Activated CD4-positive, alpha-beta T cell treated with anti-CD3 and anti-CD28 coated beads, Interleukin-2, amount 10 ng/mL, durations not matched to agents 7 days and 5 days (primary cell): ENCODE measurements around the gene IAH1. TPM values are rescaled to one million over a fixed set of nuclear protein-coding genes. Genes with fewer than 3 reads are reported as not detected.

Source experiments
- CTCF ChIA-PET: fragments of 350-600 bp; sonication (Branson Sonifier 250); formaldehyde crosslinking; loops from one replicate; lab custom pipeline; 2021; ENCODE audit warnings: antibody characterized with exemption; lab: Charles Lee
- POLR2A ChIA-PET: fragments of 350-600 bp; sonication (Branson Sonifier 250); formaldehyde crosslinking; loops from one replicate; lab custom pipeline; 2021; ENCODE audit warnings: antibody characterized with exemption; lab: Charles Lee
- DNase-seq: peaks from one replicate; pipeline ENCODE4 v3.0.0-alpha.2; 2020
- H3K27ac Mint-ChIP-seq: one replicate; pipeline ENCODE4 v1.8.0; 2021; ENCODE audit warnings: mild to moderate bottlenecking, moderate library complexity, mixed read lengths
- H3K27me3 Mint-ChIP-seq: one replicate; pipeline ENCODE4 v1.8.0; 2021; ENCODE audit warnings: mixed read lengths
- H3K36me3 Mint-ChIP-seq: one replicate; pipeline ENCODE4 v1.8.0; 2021; ENCODE audit warnings: low read depth, mixed read lengths
- H3K4me1 Mint-ChIP-seq: one replicate; pipeline ENCODE4 v1.8.0; 2021; ENCODE audit warnings: mixed read lengths
- H3K4me3 Mint-ChIP-seq: one replicate; pipeline ENCODE4 v1.8.0; 2021; ENCODE audit warnings: mild to moderate bottlenecking, moderate library complexity, mixed read lengths
- H3K9me3 Mint-ChIP-seq: one replicate; pipeline ENCODE4 v1.8.0; 2021; ENCODE audit warnings: mixed read lengths
- total RNA-seq, 2 experiments: library from RNA; stranded (reverse); gene quantifications; one replicate each; pipeline ENCODE4 v1.2.3, GENCODE V29; 2021

The IAH1 gene, protein sequence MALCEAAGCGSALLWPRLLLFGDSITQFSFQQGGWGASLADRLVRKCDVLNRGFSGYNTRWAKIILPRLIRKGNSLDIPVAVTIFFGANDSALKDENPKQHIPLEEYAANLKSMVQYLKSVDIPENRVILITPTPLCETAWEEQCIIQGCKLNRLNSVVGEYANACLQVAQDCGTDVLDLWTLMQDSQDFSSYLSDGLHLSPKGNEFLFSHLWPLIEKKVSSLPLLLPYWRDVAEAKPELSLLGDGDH
- total RNA-seq, result 10 to 100 TPM; 58.1 to 64.4 TPM

DNA sequence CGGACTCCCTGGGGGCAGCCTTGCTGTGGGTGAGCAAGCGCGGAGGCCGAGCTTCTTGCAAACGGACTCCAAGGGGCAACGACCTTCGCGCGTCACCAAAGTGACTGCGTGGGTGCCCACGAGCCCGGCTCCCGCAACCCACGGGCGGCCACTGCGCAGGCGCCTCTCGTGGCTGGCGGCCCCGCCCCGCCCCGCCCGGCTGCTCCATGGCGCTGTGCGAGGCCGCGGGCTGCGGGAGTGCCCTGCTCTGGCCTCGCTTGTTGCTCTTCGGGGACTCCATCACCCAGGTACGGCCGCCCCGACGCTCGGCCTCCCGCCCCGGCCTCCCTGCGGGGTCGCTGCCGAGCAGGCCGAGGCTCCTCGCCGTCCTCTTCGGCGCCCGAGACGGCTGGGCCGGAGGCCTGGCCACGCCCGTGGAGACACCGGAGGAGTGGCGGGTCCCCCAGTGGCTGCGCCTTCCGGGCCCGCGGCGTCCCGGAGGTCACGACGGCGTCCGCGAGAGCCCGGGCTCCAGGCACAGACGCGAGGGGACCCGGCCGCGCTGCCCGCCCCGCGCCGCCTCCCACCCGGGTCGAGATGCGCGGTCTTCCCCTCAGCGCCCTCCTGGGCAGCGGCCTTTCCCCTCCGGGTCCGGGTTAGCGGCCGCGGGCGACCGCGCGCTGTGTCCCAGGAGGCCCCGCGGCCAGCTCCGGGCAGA lies at the start of gene IAH1:
Gene IAH1 (plus strand): TSS at position 191 of the 697 bp plus-strand sequence. CDS start 16 bp downstream, at position 207.
- POLR2A ChIA-PET, result interaction anchor here (0.7 kb wide), 1 partner anchor 156 kb away, joined by 3 read pairs; the partner anchor contains the start of gene YWHAQ
- H3K27me3 Mint-ChIP-seq, result no peaks in the 10 kb centered on the region
- H3K4me1 Mint-ChIP-seq, result peaks cover 48% of the 10 kb centered on the region
- CTCF ChIA-PET, result interaction anchor here (0.6 to 2.1 kb wide), 7 partner anchors 12 to 296 kb away, joined by 3 to 6 read pairs (median 4); no protein-coding TSS in a partner anchor
- DNase-seq, result peak; percentile 72
- peak within 1 kb of the TSS; percentile 76 for H3K4me3 Mint-ChIP-seq
- peak within 1 kb of the TSS; percentile 89 for H3K27ac Mint-ChIP-seq
- H3K9me3 Mint-ChIP-seq, result peaks cover 3% of the 10 kb centered on the region
- peaks cover 58% of the 10 kb centered on the region for H3K36me3 Mint-ChIP-seq

- no peaks in the 10 kb centered on the region for H3K27me3 Mint-ChIP-seq
- peaks cover 39% of the 10 kb centered on the region for H3K36me3 Mint-ChIP-seq
- no peak for DNase-seq
- H3K4me3 Mint-ChIP-seq, result no peak overlapping the region
- ChIA-PET CTCF (interaction anchor here (0.8 to 1.1 kb wide), 3 partner anchors 9 to 17 kb away, joined by 3 read pairs; no protein-coding TSS in a partner anchor), POLR2A (no interaction called here)
- H3K9me3 Mint-ChIP-seq, result no peaks in the 10 kb centered on the region
- peaks cover 14% of the 10 kb centered on the region for H3K4me1 Mint-ChIP-seq
- no peak overlapping the region for H3K27ac Mint-ChIP-seq
Observed at GRCh38 chr2:9428965-9429577, 45.3 kb upstream of the IAH1 start.

GRCh38 chr2:9430316-9431293 lies 43.7 kb upstream of the IAH1 start:
- POLR2A ChIA-PET, result no interaction called here
- no peaks in the 10 kb centered on the region for H3K9me3 Mint-ChIP-seq

DNA sequence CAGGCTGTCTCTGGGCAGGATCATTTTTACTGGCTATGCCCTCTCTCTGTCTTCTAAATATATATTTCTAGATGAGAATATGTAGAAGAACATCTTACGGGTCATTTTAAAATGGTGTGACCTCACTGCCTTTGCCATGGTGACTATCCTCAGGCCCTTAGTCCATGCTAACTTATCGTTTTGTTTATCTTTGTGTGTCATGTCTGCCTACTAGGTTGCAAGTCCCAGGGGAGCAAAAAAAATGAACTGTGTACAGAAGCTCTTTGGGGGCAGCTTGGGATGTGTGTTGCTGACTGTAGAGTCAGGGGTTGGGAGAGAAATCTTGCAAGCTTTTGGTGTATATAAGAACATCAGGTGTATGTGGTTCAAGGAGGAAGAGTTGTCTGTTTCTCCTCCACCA lies 39.9 kb upstream of the IAH1 start:
- CTCF ChIA-PET, result interaction anchor here (0.9 to 1.2 kb wide), 2 partner anchors 12 to 16 kb away, joined by 3 read pairs; no protein-coding TSS in a partner anchor
- H3K9me3 Mint-ChIP-seq, result no peaks in the 10 kb centered on the region
- H3K36me3 Mint-ChIP-seq, result peaks cover 66% of the 10 kb centered on the region
- H3K27me3 Mint-ChIP-seq, result no peaks in the 10 kb centered on the region
- POLR2A ChIA-PET, result interaction anchor here (0.8 kb wide), 1 partner anchor 691 kb away, joined by 8 read pairs; no protein-coding TSS in a partner anchor
- no peak overlapping the region for H3K4me3 Mint-ChIP-seq
- H3K27ac Mint-ChIP-seq, result no peak overlapping the region
- H3K4me1 Mint-ChIP-seq, result peaks cover 11% of the 10 kb centered on the region
- no peak for DNase-seq

More at GRCh38 chr2:9430316-9431293, 43.7 kb upstream of the IAH1 start:
- DNase-seq, result no peak
- Mint-ChIP-seq H3K4me1 (peaks cover 14% of the 10 kb centered on the region), H3K27me3 (no peaks in the 10 kb centered on the region), H3K27ac (no peak overlapping the region), H3K36me3 (peaks cover 45% of the 10 kb centered on the region), H3K4me3 (no peak overlapping the region)
- CTCF ChIA-PET, result interaction anchor here (0.9 kb wide), 1 partner anchor 15 kb away, joined by 3 read pairs; no protein-coding TSS in a partner anchor

GRCh38 chr2:9439536-9439935 lies 34.8 kb upstream of the IAH1 start:
- CTCF ChIA-PET, result no interaction called here
- Mint-ChIP-seq H3K36me3 (peaks cover 53% of the 10 kb centered on the region), H3K4me1 (no peaks in the 10 kb centered on the region), H3K4me3 (no peak overlapping the region), H3K27ac (no peak overlapping the region), H3K9me3 (no peaks in the 10 kb centered on the region), H3K27me3 (no peaks in the 10 kb centered on the region)
- DNase-seq, result no peak
- POLR2A ChIA-PET, result no interaction called here

- DNase-seq, result no peak
- CTCF ChIA-PET, result no interaction called here
- Mint-ChIP-seq H3K36me3 (peaks cover 53% of the 10 kb centered on the region), H3K27me3 (no peaks in the 10 kb centered on the region), H3K4me3 (no peak overlapping the region), H3K9me3 (no peaks in the 10 kb centered on the region), H3K27ac (no peak overlapping the region), H3K4me1 (peaks cover 4% of the 10 kb centered on the region)
- POLR2A ChIA-PET, result no interaction called here
Observed at GRCh38 chr2:9440058-9440727, 34.2 kb upstream of the IAH1 start.

GRCh38 chr2:9441556-9441955 lies 32.8 kb upstream of the IAH1 start:
- POLR2A ChIA-PET, result no interaction called here
- CTCF ChIA-PET, result interaction anchor here (1.5 kb wide), 1 partner anchor 32 kb away, joined by 5 read pairs; no protein-coding TSS in a partner anchor

DNA sequence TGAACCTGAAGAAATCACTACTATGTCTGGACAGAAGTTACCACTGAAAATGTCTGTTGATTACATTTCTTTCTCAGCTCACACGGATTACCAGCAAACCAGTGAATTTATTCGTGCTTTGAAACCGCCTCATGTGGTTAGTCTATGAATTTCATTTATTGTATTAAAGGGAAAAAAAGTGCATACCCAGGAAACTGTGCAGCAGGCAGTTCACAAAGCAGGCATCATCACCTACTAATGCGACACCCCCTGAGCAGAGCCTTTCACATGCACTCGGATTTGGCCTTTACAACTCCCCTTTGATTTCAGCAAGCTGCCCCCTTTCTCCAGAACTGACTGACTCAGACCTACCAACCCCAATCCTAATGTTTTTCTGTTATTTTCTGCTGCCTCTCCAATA lies 30.8 kb upstream of the IAH1 start:
- CTCF ChIA-PET, result interaction anchor here (0.7 kb wide), 1 partner anchor 540 kb away, joined by 3 read pairs; no protein-coding TSS in a partner anchor
- DNase-seq, result no peak
- no peaks in the 10 kb centered on the region for H3K9me3 Mint-ChIP-seq
- no peak overlapping the region for H3K27ac Mint-ChIP-seq
- H3K27me3 Mint-ChIP-seq, result no peaks in the 10 kb centered on the region
- POLR2A ChIA-PET, result no interaction called here
- H3K36me3 Mint-ChIP-seq, result peaks cover 43% of the 10 kb centered on the region
- no peak overlapping the region for H3K4me3 Mint-ChIP-seq
- peaks cover 9% of the 10 kb centered on the region for H3K4me1 Mint-ChIP-seq

More at GRCh38 chr2:9441556-9441955, 32.8 kb upstream of the IAH1 start:
- Mint-ChIP-seq H3K27me3 (no peaks in the 10 kb centered on the region), H3K4me1 (peaks cover 9% of the 10 kb centered on the region), H3K36me3 (peaks cover 55% of the 10 kb centered on the region), H3K27ac (no peak overlapping the region), H3K4me3 (no peak overlapping the region), H3K9me3 (no peaks in the 10 kb centered on the region)
- no peak for DNase-seq

DNA sequence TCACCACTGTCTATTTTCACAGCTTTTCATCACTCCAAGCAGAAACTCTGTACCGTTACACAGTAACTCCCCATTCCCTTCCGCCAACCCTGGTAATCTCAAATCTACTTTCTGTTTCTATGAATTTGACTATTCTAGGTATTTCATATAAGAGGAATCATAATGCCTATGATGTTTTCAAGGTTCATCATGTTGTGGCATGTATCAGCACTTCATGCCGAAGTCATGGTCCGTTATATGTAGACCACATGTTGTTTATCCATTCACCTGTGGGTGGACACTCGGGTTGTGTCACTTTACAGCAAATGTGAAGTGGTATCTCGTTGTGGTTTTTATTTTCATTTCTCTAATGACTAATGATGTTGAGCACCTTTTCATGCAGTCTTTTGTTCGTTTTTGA lies 29.3 kb upstream of the IAH1 start:
- CTCF ChIA-PET, result interaction anchor here (0.6 to 1.5 kb wide), 2 partner anchors 13 to 54 kb away, joined by 3 read pairs; no protein-coding TSS in a partner anchor
- Mint-ChIP-seq H3K4me1 (peaks cover 9% of the 10 kb centered on the region), H3K27me3 (no peaks in the 10 kb centered on the region), H3K4me3 (no peak overlapping the region), H3K36me3 (peaks cover 43% of the 10 kb centered on the region), H3K9me3 (no peaks in the 10 kb centered on the region), H3K27ac (peak overlapping the region; percentile 63)
- no peak for DNase-seq
- POLR2A ChIA-PET, result no interaction called here

- CTCF ChIA-PET, result interaction anchor here (0.6 kb wide), 1 partner anchor 83 kb away, joined by 3 read pairs; no protein-coding TSS in a partner anchor
- H3K9me3 Mint-ChIP-seq, result no peaks in the 10 kb centered on the region
- no peaks in the 10 kb centered on the region for H3K4me1 Mint-ChIP-seq
- no peaks in the 10 kb centered on the region for H3K27me3 Mint-ChIP-seq
- H3K36me3 Mint-ChIP-seq, result peaks cover 34% of the 10 kb centered on the region
- no peak for DNase-seq
- H3K27ac Mint-ChIP-seq, result no peak overlapping the region
- H3K4me3 Mint-ChIP-seq, result no peak overlapping the region
- POLR2A ChIA-PET, result no interaction called here
Observed at GRCh38 chr2:9451231-9451630, 23.1 kb upstream of the IAH1 start.

DNA sequence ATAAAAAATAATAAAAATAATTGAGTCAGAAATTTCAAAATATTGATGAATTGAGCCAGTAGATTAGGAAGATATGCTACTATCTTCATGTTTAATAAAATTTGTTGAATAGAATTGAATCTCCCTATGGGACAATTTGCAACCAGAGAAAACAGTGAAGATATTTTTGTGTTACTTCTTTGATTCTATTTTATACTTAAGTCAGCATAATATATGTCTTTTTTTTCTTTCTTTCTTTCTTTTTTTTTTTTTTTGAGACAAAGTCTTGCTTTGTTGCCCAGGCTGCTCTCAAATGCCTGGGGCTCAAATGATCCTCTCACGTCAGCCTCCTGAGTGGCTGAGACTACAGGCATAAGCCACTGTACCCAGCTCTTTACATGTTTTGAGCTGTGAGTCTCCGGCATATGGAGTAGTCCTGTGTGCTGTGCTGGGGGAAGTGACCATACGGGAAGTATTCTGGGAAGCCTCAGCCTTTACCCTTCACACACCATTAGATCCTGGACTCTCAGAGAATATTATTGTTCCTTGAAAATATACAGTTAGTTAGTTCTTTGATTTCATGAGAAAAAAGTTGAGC lies 13.8 kb upstream of the IAH1 start:
- Mint-ChIP-seq H3K27me3 (no peaks in the 10 kb centered on the region), H3K9me3 (no peaks in the 10 kb centered on the region), H3K4me3 (no peak overlapping the region), H3K4me1 (peaks cover 8% of the 10 kb centered on the region), H3K36me3 (peaks cover 27% of the 10 kb centered on the region), H3K27ac (no peak overlapping the region)
- CTCF ChIA-PET, result no interaction called here
- POLR2A ChIA-PET, result no interaction called here
- DNase-seq, result no peak
